ENCODE data around the gene CORO2A. TPM values are rescaled to one million over a fixed set of nuclear protein-coding genes. Genes with fewer than 3 reads are reported as not detected.

CORO2A gene
- polyA plus RNA-seq, 1 of the 3 experiments (the other 2 are of a cell fraction): 2.3 TPM

DNA sequence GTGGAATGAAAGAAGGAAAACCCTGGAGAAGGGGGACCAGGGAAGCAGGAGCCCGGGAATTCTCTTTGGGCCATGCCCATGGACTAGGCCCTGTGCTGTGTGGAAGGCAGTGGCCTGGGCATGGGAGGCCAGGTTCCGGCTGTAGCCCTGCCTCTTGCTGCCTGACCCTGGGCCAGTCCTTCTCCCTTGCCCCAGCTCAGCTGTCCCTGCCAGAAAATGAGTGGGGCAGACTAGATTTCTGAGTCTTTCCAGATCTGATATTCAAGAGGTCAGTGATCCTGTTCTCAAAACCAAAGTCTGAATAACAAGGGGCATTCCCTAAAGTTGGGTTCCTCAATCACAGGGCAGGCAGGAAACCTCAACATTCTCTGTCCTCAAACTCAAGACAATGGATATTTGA, 24.8 kb upstream of the CORO2A start:
- Histone ChIP-seq H2AFZ (ENCODE audit: low read depth) (no peak overlapping the region), H3K9me3 (no peaks in the 10 kb centered on the region), H3K4me1 (ENCODE audit: control insufficient read depth in 1 of 2, insufficient read depth in 2 of 2, low read depth in 1 of 2, low read length in 1 of 2) (no peaks in the 10 kb centered on the region), H3K9ac (no peak overlapping the region), H3K36me3 (replicated peaks in 1 of 2; ENCODE audit: control insufficient read depth in 1 of 2, insufficient read depth in 2 of 2, low read length in 1 of 2) (peaks cover 0 to 2% of the 10 kb centered on the region in 2 experiments), H4K20me1 (ENCODE audit: insufficient read depth) (no peaks in the 10 kb centered on the region), H3K4me2 (no peak overlapping the region), H3K27me3 (ENCODE audit: insufficient read depth) (no peaks in the 10 kb centered on the region), H3K9me2 (no peaks in the 10 kb centered on the region), H3F3A (replicated peaks; ENCODE audit: insufficient read depth) (no peaks in the 10 kb centered on the region), H3K4me3 (ENCODE audit: low read depth in 2 of 2, low read length in 1 of 2) (no peak overlapping the region), H3K79me2 (ENCODE audit: insufficient read depth) (no peaks in the 10 kb centered on the region), H3K27ac (ENCODE audit: low read depth in 2 of 2, low read length in 1 of 2) (no peak overlapping the region)
- 100% methylated on average over 1 of the region's 2 CpGs for WGBS (ENCODE audit: low lambda C conversion rate)
- ChIA-PET POLR2A (no interaction called here), CTCF (interaction anchor here (1.0 to 4.8 kb wide), 6 partner anchors 11 to 293 kb away, joined by 3 to 25 read pairs (median 12); partner anchors contain the start of gene TRIM14)
- TF ChIP-seq, protein P1, sequence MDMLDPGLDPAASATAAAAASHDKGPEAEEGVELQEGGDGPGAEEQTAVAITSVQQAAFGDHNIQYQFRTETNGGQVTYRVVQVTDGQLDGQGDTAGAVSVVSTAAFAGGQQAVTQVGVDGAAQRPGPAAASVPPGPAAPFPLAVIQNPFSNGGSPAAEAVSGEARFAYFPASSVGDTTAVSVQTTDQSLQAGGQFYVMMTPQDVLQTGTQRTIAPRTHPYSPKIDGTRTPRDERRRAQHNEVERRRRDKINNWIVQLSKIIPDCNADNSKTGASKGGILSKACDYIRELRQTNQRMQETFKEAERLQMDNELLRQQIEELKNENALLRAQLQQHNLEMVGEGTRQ (IDR thresholded peaks at IDR 0.05; ENCODE audit: borderline replicate concordance, low read depth, low read length): no peak
- TF ChIP-seq RCOR1 (IDR thresholded peaks at IDR 0.05; ENCODE audit: low read length): no peak
- no peak for TF ChIP-seq FOSL2 (IDR thresholded peaks at IDR 0.05; ENCODE audit: borderline replicate concordance, low read depth)
- no peak for TF ChIP-seq RAD21 (IDR thresholded peaks at IDR 0.05; ENCODE audit: low read length)
- no peak for TF ChIP-seq EP300 (IDR thresholded peaks at IDR 0.05; ENCODE audit: borderline replicate concordance in 1 of 2, low read depth in 1 of 2, low read length in 1 of 2)
- TF ChIP-seq, protein P2, sequence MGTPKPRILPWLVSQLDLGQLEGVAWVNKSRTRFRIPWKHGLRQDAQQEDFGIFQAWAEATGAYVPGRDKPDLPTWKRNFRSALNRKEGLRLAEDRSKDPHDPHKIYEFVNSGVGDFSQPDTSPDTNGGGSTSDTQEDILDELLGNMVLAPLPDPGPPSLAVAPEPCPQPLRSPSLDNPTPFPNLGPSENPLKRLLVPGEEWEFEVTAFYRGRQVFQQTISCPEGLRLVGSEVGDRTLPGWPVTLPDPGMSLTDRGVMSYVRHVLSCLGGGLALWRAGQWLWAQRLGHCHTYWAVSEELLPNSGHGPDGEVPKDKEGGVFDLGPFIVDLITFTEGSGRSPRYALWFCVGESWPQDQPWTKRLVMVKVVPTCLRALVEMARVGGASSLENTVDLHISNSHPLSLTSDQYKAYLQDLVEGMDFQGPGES (IDR thresholded peaks at IDR 0.05; ENCODE audit: low read depth, low read length): no peak
- TF ChIP-seq, protein P3, sequence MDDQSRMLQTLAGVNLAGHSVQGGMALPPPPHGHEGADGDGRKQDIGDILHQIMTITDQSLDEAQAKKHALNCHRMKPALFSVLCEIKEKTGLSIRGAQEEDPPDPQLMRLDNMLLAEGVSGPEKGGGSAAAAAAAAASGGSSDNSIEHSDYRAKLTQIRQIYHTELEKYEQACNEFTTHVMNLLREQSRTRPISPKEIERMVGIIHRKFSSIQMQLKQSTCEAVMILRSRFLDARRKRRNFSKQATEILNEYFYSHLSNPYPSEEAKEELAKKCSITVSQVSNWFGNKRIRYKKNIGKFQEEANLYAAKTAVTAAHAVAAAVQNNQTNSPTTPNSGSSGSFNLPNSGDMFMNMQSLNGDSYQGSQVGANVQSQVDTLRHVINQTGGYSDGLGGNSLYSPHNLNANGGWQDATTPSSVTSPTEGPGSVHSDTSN (IDR thresholded peaks at IDR 0.05): no peak
- TF ChIP-seq MEF2A (IDR thresholded peaks at IDR 0.05; ENCODE audit: borderline replicate concordance, low read depth): no peak
- no peak for TF ChIP-seq TAF1 (IDR thresholded peaks at IDR 0.05; ENCODE audit: borderline replicate concordance, low read depth, low read length)
- TF ChIP-seq FOXJ3 (CRISPR knock-in tag; IDR thresholded peaks at IDR 0.05): no peak
- no peak for TF ChIP-seq TEAD4 (IDR thresholded peaks at IDR 0.05; ENCODE audit: borderline replicate concordance, insufficient read depth)
- TF ChIP-seq, protein P4, sequence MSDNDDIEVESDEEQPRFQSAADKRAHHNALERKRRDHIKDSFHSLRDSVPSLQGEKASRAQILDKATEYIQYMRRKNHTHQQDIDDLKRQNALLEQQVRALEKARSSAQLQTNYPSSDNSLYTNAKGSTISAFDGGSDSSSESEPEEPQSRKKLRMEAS (IDR thresholded peaks at IDR 0.05; ENCODE audit: low read depth): no peak
- no peak for TF ChIP-seq RXRA (IDR thresholded peaks at IDR 0.05; ENCODE audit: borderline replicate concordance, low read depth)
- no peak for TF ChIP-seq SMC3 (IDR thresholded peaks at IDR 0.05; ENCODE audit: low read depth, low read length)
- no peak for TF ChIP-seq GATA2 (CRISPR knock-in tag; IDR thresholded peaks at IDR 0.05)
- TF ChIP-seq GABPA (IDR thresholded peaks at IDR 0.05; ENCODE audit: low read depth): no peak
- no peak for TF ChIP-seq TCF12 (IDR thresholded peaks at IDR 0.05)
- no peak for TF ChIP-seq NFIC (IDR thresholded peaks at IDR 0.05; ENCODE audit: borderline replicate concordance)
- TF ChIP-seq ELF1 (IDR thresholded peaks at IDR 0.05): no peak
- DNase-seq: no peak
